Measurements from ENCODE around the gene HSF4.

- TF ChIP-seq CTCF (IDR thresholded peaks at IDR 0.05), result no peak
- no peak for TF ChIP-seq EP300 (IDR thresholded peaks at IDR 0.05)
Measured at GRCh38 chr16:67149276-67150046, 15.1 kb upstream of the HSF4 start.
